ENCODE measurements around the gene ZNF865.

The ZNF865 gene

DNA sequence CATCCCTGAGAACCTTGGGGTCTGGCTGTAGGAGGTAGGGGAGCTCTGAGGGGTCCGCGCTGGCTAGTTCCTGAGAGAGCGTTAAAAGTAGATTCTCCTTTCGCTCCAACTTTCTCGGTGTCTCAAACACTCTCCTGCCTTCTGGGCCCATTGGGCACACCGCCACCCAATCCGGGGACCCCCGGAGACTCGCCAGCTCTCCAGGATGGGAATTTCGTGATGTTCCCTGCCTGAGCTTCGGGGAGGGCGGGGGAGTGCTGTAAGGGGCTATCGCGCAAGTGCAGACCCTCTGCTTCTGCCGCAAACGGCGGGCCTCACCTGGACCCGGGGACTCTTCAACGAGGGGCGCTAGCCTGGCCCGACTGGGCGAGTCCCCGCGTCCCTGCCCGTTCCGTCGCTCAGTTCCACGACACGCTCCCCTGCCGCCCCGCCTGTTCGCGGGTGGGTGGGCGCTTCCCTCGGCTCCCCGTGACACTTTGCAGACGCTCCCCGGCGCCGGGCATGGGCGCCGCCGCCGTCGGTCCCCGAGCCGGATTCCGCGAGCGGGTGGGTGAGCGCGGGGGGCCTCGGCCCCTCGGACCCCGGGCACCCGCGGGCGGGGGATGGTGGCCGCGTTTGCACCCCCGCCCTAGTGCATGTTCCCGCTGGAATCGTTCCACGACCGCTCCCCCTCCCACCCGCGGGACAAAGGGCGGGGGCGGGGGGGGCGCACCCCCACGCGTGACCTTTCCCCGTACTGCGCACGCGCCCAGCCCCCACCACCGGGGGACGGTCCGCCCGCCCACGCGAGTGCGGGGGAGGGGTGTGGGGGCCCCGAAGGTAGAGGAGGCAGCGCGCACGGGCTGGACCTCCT, 42.5 kb downstream of the ZNF865 start, which contains the start of gene CCDC106:
Gene CCDC106 (plus strand): TSS at position 481 of the 853 bp plus-strand sequence. CDS start 835 bp downstream, outside the sequence.
- DNase-seq = peak; percentile 79

DNA sequence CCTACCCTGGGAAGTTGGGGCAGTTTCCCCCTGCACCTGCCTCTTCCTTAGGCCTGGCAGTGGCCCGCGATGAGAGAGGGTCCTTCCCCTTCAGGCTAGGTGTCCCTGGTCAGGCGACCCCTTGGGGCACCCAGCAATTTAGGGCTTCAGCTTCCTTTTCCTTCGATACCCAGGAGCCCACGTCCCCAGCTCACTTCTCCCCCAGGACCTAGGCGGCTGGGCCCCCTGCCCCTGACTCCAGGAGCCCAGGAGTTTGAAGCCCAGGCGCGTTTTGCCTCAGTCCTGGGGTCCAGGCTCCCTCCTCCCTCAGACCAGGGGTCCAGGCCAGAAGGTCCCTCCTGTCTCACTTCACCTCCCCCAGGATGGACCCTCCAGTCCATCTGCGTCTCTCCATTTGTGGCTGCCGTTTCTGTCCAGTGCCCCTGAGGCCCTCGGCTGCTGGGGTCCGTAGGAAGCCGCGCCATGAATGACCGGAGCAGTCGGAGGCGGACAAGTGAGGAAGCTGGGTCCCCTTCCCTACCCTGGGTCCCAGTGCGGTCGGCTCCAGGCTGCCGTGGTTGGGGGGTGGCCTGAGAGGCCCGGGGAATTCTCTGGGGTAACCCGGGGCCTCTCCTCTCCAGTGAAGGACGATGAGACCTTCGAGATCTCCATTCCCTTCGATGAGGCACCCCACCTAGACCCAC, 43.3 kb downstream of the ZNF865 start:
- DNase-seq = no peak

DNA sequence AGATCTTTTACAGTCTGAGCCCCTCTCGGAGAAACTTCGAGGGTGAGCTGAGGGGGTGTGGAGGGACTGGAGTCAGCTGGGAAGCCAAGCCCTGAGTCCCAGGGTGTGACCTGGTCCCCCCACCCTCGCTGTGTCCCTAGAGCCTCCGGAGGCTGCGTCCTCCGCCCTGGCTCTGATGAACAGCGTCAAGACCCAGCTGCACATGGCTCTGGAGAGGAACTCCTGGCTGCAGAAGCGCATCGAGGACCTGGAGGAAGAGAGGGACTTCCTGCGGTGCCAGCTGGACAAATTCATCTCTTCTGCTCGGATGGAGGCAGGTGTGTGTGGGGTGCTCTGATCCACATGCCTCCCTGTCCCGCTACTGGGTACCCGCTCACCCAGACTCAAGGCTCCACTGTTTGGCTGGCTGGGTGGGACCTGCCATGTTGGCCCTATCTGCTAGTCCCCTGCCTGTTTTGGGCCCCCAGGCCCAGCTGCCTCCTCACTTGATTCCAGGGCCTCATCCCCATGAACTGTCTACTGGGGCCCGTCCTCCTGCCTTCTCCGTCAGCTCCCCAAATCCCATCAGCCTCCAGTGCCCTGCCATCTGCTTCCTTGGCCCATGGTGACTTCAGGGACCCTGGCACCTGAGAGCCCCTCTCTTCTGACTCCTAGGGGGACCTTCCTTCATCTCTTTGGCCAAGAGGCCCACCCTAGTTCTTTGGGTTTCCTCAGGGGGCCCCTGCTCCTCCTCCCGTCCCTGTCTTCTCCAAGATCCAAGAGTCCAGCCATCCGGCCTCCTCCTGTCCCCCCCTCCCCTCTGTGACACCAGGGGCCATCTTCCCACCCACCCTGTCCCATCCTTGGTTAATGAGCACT, 44.0 kb downstream of the ZNF865 start:
- DNase-seq = no peak

DNA sequence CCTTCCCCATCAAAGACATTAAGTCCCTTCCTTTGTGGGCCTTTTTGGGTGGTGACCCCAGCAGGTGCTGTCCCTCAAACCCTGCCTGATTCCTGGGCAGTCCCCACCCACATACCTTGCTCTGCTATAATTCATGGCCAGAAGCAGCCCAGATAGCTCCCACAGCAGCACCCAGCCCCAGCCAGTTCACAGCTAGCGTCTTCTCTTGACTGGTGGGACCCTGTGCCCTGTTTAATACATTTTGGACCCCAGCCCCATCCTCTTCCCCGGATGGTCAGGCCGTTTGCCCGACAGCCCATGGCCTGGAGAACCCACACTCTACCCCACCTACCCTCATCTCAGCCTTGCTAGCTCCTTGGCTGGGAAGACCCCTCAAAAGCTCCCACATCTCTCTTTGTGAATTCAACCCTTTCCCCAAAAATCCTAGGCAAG, 44.7 kb downstream of the ZNF865 start:
- DNase-seq = no peak

DNA sequence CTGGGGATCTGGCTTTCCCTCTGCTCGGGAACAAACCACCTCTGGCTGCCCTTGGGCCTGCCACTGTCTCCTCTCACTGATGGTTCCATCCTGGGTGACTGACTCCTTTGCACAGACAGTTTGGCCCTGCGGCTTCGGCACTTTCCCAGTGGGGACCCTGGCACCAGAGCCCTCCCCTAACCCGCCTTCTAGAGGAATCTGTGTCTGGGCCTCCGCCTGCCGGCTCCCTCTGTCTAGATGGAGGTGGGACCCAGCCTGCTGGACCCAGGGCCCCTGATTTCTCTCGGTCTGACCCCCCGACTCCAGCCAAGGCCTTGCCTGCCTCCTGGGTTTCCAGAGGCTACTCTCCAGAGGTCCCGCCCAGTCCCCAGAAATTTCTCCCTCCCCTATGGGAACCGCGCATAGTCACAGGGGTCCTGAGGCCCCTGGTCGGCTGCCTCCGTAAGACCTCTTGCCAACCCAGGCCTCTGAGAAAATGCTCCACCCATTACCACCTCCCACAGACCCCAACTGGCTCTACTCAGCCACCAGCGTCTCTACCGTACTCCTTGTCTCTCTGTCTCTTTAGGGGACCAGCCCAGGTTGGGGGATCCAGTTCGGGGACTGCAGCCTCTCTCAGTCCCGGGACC, 45.3 kb downstream of the ZNF865 start:
- no peak for DNase-seq

DNA sequence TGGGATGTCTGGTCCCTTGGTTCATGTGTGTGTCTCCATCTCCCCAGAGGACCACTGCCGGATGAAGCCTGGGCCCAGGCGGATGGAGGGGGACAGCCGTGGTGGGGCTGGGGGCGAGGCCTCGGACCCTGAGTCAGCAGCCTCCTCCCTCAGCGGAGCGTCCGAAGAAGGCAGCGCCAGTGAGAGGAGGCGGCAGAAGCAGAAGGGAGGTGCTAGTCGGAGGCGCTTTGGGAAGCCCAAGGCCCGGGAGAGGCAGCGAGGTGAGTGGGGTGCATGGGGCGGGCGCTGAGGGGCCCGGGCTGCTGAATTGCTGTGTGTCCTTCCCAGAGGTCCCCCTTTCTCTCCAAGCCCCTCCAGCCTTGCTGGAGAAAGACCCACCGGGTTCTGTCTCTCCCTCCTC, 45.8 kb downstream of the ZNF865 start:
- no peak for DNase-seq

DNA sequence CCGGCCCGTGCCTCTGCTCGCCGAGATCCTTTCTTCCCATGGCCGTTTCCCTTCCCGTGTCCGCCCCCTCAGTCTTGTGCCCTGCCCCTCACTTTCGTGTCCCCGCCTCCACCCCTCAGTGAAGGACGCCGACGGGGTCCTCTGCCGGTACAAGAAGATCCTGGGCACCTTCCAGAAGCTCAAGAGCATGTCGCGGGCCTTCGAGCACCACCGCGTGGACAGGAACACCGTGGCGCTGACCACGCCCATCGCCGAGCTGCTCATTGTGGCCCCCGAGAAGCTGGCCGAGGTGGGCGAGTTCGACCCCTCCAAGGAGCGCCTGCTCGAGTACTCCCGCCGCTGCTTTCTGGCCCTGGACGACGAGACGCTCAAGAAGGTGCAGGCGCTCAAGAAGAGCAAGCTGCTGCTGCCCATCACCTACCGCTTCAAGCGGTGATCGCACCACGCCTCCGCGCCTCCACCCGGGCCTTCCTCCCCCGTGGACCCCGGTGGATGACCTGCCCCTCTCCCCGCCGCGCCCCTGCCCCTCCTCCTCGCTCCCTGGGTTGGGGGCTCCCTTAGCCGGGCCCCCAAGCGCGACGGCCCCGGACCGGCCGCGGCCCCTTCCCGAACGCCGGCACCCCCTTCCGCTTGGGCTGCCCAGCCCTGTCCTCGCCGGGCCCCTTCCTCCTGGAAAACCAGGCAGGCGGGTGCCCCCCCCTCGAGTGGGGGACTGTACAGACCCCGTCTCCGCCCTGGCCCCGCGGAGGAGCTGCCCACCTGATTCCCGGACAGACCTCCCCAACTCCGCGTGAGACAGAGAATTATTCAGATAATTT, 47.1 kb downstream of the ZNF865 start:
- no peak for DNase-seq

DNA sequence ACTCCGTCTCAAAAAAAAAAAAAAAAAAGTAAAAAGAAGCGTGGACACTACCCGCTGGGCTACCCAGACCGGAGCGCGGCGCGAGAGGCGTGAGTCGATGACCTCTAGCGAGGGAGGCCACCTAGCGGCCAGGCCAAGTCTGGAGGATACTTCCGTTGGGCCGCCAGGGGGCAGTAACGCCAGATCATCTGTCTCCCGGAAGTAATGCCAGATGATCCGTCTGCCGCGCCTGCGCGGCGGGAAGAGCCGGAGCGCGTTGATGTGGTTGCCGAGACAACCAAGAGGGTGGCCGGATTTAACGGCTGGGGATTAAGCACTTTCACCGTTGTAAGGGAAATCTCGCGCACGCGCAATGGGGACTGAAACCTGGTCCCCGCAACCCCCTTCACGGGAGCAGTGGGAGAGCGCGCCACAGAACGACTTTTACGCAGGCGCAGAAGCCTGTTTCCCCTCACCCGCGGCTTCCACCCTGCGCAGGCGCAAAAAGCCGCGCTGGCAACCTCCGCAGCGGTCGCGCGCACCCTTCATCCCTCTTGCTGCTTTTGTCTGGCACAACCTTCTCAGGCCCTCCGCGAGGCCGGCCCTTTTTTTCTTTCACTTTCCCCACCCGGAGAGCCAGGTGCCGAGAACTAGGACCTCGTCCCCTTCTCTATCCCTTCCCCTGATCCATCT, 48.3 kb downstream of the ZNF865 start:
- peak; percentile 99 for DNase-seq

DNA sequence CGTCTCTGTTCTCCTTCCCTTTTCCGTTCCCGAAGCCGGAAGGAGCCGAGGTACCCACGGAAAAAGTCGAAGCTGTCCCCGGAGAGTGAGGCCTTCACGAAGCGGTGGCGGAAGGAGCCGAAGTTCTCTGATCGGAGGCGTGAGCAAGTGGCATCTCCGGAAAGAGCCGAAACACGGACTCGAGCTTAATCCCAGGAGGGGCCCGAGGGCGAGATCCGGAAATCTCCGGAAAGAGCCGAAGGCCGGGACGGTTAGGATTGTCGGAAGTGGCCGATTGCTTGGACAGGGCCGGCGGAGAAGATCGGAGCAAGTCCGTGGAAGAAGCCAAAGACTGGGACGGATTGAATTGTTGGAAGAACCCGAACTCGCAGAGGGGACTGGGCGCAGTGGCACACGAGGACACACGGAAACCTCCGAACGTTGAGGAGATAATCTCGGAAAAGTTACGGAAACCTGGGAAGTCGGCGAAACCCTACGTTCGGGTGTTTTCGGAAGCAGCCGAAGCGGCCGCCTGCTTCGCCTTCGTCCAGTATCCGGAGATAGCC, 48.9 kb downstream of the ZNF865 start:
- DNase-seq = peak; percentile 99

DNA sequence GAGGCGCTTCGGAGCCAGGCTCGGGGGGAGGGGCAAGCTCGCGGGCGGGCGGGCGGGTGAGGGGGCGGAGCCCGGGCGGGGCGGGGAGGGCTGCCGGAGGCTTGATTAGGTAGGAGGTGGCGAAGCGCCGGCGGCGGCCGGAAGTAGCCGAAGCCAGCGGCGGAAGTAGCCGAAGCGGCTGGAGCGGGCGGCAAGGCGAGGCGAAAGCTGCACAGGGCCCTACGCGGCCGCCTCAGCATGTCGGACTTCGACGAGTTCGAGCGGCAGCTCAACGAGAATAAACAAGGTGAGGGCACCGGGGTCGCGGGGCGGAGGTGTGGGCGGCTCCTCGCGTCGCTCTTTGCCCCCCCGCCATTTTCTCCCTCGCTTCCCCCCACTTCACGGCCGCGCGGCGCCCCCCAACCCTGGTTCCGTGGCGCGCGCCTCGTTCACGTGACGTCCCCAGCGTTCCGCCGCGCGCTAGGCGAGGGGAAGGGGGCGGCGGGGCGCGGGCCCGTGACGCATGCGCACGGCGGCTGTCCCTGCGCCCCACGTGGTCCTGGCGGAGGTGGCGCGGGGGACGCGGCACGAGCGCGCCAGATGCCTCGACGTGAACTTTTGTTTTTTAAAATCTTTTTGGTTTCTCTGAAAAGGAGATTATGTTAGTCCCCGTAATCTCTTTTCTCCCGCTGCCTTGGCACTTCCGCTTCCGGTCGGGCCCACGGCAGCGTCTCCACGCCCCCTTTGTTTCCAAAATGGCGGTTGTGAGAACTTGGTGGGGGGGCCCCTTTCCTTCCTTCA, 49.6 kb downstream of the ZNF865 start, which contains the start of gene U2AF2:
Gene U2AF2 (plus strand): TSS at position 168 of the 780 bp plus-strand sequence. CDS start 70 bp downstream, at position 238.
- DNase-seq = peak; percentile 70

DNA sequence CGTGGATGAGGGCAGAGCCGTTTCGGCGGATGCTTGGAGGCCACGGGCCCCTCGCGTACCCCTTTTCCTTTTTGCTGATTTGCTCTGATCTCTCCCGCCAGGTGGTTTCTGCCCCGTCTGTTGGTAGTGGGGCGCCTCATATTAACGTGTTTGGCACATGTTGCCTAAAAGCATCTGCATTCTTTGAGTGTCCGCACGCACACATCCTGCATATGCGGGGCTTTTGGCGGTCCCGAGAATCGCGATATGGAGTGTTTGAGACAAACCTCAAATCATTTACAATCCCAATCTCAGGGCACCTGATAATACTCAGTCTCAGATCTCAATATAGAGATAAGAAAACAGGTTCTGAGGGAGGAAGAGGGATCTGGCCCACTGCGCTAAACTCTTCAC, 50.2 kb downstream of the ZNF865 start:
- DNase-seq = no peak

DNA sequence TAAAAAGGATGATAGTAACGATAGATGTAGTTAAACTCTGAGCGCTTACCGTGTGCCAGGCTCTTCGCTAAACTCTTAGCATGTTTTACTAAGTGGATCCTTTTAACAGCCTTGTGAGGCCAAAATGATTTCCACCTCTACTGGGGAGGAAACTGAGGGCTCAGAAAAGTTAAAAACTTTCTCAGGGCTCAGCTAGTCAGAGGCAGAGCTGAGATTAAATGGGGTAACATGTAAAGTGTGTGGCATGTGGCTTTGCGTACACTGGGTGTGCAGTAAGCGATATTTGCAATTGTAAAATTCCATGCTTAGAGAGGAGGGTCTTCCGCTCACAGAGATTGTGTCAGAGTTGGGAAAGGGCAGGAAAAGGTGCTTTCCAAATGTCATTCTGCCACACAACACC, 51.1 kb downstream of the ZNF865 start:
- no peak for DNase-seq

DNA sequence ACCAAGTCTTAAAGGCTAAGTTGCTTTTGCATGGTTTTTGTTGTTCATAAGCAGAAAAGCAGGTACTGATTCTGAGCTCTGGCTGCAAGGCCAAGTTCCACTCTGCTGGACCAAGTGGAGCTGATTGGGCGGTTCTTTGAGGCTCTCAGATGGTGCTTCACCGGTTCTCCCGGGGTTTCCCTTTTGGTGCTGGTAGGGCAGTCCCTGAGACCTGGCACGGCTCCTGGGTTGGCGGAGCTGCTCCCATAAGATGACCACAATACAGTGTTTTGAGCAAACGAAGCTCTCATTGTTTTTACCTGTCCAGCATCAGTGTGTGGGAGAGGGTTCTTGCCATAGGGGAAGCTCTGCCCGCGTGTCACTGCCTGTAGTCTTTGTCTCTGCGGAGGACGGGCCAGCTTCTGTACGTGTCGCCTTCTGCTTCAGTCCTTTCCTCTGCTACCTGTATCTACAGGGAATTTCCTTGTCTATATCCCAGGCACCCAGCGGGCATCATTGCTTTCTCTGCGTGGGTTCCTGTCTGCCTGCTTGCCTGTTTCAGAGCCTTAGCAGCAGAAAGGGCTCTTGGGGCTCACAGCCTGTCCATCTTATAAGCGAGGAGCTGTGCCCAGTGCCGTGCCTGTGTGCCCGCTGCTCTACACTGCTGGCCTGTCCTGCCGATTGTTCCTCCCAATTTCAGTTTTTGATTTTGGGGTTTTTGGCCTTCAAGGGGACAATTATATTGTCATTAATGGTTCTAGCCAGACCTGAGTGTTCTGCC, 51.7 kb downstream of the ZNF865 start:
- no peak for DNase-seq

DNA sequence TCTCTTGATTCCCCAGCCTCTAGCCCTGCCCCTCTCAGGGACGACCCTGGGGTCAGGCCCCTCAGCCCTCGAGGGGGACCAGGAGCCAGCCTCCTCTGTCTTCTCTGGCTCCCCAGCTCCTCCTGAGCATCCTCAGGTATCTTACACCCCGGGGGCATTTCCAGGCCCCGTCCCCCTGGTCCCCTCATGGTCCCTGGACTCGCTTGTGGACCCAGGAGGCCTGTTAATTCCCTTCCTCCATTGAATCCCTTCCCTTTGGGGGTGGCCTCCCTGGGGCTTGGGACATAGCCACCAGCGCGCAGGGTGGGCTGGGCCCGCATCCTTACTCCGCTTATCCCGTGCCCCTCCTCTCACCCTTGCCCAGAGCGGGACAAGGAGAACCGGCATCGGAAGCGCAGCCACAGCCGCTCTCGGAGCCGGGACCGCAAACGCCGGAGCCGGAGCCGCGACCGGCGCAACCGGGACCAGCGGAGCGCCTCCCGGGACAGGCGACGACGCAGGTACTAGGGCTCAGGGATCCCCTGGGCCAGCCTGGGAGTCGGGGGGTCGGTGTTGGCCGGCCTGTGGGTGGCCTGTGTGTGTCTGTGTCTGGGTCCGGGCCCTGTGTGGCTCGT, 53.5 kb downstream of the ZNF865 start:
- no peak for DNase-seq

DNA sequence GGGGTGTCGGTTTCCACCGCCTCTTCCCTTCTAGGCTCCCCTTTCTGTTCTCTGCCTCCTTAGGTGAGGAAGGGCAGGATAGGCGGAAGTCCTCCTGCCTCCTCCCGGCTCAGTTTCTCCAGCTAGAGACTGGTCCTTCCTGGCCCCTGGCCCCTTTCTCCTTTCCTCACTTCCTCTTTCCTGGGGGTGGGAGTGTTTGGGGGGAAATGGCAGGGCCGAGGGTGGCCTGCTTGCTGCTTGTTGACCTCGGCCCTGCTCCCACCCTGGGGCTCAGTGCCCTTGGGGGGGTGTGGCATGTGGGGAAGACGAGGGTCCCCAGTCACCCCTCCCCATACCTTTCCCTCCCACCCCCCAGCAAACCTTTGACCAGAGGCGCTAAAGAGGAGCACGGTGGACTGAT, 54.4 kb downstream of the ZNF865 start:
- DNase-seq = no peak

DNA sequence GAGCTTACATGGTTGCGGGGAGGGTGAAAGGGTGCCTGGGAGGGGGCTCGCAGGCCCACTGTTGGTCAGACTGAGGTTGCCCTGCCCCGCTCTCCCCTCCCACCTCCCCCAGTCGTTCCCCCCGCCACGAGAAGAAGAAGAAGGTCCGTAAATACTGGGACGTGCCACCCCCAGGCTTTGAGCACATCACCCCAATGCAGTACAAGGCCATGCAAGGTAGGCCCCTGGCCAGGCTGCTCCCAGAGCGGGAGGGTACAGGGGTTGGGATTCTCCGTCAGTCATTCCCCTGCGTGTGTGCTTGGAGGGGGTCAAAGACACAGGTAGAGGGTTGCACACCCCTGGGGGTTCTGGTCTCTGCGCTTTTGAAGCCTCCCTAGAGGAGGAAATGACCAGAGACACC, 55.0 kb downstream of the ZNF865 start:
- no peak for DNase-seq

DNA sequence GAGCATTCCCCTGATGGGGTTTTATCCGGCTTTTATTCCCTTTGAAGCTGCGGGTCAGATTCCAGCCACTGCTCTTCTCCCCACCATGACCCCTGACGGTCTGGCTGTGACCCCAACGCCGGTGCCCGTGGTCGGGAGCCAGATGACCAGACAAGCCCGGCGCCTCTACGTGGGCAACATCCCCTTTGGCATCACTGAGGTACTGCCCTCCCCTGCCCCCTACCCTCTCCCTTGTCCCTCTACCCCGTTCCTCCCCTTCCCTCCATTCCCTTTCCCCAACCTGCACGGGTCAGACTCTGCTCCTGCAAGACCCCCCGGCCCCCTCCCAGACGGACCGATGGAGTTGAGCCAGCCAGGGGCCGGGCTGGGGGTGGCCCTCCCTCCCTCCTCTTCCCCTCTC, 55.5 kb downstream of the ZNF865 start:
- no peak for DNase-seq

DNA sequence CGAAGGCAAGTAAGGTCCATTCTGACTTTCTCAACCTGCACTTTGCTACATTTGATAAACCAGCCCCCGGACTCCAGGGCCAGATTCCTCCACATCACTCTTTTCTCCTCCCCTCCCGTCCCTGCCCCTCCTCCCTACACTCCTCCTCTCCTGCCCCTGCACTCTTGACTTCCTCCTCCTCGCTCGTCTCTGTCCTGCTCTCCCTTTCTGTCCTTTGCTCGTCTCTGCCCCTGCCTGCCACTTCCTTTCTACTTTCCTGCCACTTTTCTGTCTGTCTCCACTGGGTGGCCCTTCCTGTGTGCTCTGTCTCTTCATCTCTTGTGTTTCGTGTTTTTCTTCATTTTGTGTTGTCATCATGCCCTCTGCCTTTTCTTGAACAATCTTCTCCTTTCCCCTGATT, 56.4 kb downstream of the ZNF865 start:
- DNase-seq = no peak

Measured in NCI-H1105 treated with DMSO at 0.1 percent for 48 hours (cell line).